T-cell (primary cell): ENCODE measurements around the gene CD96. TPM values are rescaled to one million over a fixed set of nuclear protein-coding genes. Genes with fewer than 3 reads are reported as not detected.

Experiments used
- ATAC-seq, 4 experiments: fragments of 200-7000 bp in 3 of 4; fragments of 150-1000 bp in 1 of 4; cut with Tn5 transposase; replicated peaks in 1 of 4; 1 replicate in 3 of 4; 2 replicates in 1 of 4; pipeline ENCODE4 v1.10.0; 2021; ENCODE audit warnings: moderate library complexity in 3 of 4, mild to moderate bottlenecking in 2 of 4, moderate number of reproducible peaks in 1 of 4
- CTCF ChIA-PET, 2 donors: fragments of 300-600 bp; sonication (Branson Sonifier 250); formaldehyde crosslinking; loops; one replicate each; lab custom pipeline; 2022; ENCODE audit warnings: antibody characterized with exemption in 2 of 2; lab: Charles Lee
- POLR2A ChIA-PET, 2 donors: fragments of 300-600 bp; sonication (Branson Sonifier 250); formaldehyde crosslinking; loops; one replicate each; lab custom pipeline; 2022; ENCODE audit warnings: antibody characterized with exemption in 2 of 2; lab: Charles Lee
- DNase-seq, 35 experiments: peaks; one replicate each; pipeline versions ENCODE4 v3.0.0 to v3.0.0-alpha.2; 2013 to 2023
- H3K27ac ChIP-seq: one replicate; pipeline ENCODE4 v1.5.1; 2013; ENCODE audit warnings: low read length
- H3K27me3 ChIP-seq, 2 experiments: replicated peaks in 1 of 2; 1 replicate in 1 of 2; 2 replicates in 1 of 2; pipeline versions ENCODE4 v1.6.1 to v1.7.0; 2013; ENCODE audit warnings: low read length in 1 of 2, mixed read lengths in 1 of 2; ENCODE audit not compliant: control insufficient read depth in 2 of 2, insufficient read depth in 2 of 2; ENCODE audit errors: extremely low read depth in 1 of 2
- H3K36me3 ChIP-seq, 2 donors: 1 replicate in 1 of 2; 2 replicates in 1 of 2; pipeline versions ENCODE4 v1.6.1 to v1.7.0; 2013; ENCODE audit warnings: low read length in 1 of 2; ENCODE audit not compliant: control insufficient read depth in 2 of 2, insufficient read depth in 1 of 2; ENCODE audit errors: extremely low read depth in 1 of 2
- H3K4me1 ChIP-seq, 2 experiments: 1 replicate in 1 of 2; 2 replicates in 1 of 2; pipeline versions ENCODE4 v1.6.1 to v1.7.0; 2013; ENCODE audit warnings: low read length in 2 of 2, mixed read lengths in 1 of 2; ENCODE audit not compliant: insufficient read depth in 2 of 2, control insufficient read depth in 1 of 2; ENCODE audit errors: extremely low read depth in 1 of 2
- H3K4me3 ChIP-seq, 2 donors: 1 replicate in 1 of 2; 2 replicates in 1 of 2; pipeline versions ENCODE4 v1.5.1 to v1.7.0; 2013; ENCODE audit warnings: mild to moderate bottlenecking in 2 of 2, low read length in 1 of 2, moderate library complexity in 1 of 2; ENCODE audit not compliant: control insufficient read depth in 1 of 2; ENCODE audit errors: extremely low read depth in 1 of 2
- H3K9me3 ChIP-seq: 2 replicates; pipeline ENCODE4 v1.7.0; 2013
- H3K27ac Mint-ChIP-seq, 2 donors: one replicate each; pipeline ENCODE4 v1.8.0; 2020 to 2021; ENCODE audit warnings: mild to moderate bottlenecking in 2 of 2, mixed read lengths in 2 of 2
- H3K27me3 Mint-ChIP-seq, 2 donors: one replicate each; pipeline ENCODE4 v1.8.0; 2021 to 2022; ENCODE audit warnings: mixed read lengths in 2 of 2
- H3K36me3 Mint-ChIP-seq: one replicate; pipeline ENCODE4 v1.8.0; 2021; ENCODE audit warnings: mixed read lengths
- H3K4me1 Mint-ChIP-seq, 3 donors: one replicate each; pipeline ENCODE4 v1.8.0; 2020 to 2022; ENCODE audit warnings: mixed read lengths in 3 of 3, mild to moderate bottlenecking in 1 of 3
- H3K4me3 Mint-ChIP-seq, 3 donors: one replicate each; pipeline ENCODE4 v1.8.0; 2020 to 2022; ENCODE audit warnings: mild to moderate bottlenecking in 3 of 3, mixed read lengths in 3 of 3, moderate library complexity in 3 of 3
- H3K9me3 Mint-ChIP-seq, 3 donors: one replicate each; pipeline ENCODE4 v1.8.0; 2020 to 2022; ENCODE audit warnings: mixed read lengths in 3 of 3
- WGBS: methylation state at CpG from one replicate; pipeline ENCODE4 v1.1.5; 2013; ENCODE audit warnings: missing lambda C conversion rate; ENCODE audit not compliant: insufficient coverage; 5-methylcytosine and 5-hydroxymethylcytosine counted together
- total RNA-seq, 35 experiments: library from RNA in 6 of 35; stranded (reverse) in 6 of 35; fragments of 120-200 nt in 1 of 35; gene quantifications; one replicate each; pipeline versions ENCODE4 v1.2.1 to v1.2.4 and lab custom pipeline; 2013 to 2026

Gene CD96
- total RNA-seq, 5 donors from 2014 or later (not counting 1 experiment from before 2014, with no cell fraction given), result 183 to 229 (median 203) TPM

DNA sequence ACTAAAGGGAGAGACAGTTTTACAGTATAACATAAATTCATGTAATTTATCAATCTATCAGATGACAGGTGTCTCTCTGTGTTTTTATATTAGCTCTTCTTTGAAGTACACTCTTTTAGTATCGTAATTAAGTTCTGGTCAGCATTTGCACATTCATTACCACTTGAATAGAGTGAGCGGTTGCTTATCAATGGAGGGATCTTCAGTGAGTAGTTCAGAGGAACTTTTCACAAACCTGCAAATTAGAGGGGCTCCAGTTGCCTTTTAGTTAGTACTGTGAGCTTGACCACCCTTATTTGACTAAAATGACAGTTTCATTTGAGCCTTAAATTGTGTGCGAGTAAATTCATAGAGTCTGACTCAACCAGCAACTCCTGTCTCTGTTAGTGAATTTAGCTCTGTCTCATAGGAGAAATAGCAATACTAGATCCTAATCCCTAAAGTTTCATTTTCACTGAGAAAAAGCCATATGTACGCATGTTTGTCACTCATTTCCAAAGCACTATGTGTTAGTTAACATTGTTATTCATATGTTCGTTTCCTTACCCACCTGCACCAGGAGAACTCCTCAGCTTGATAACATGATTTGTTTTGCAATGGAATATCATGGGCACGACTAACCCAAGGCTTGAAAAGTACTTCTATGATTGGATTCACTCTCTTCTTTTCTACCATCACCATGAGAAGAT, 110.6 kb downstream of the CD96 start:
- H3K4me1 ChIP-seq, result no peaks in the 10 kb centered on the region
- H3K9me3 Mint-ChIP-seq, result peaks cover 0 to 7% (median 0%) of the 10 kb centered on the region in 3 donors
- H3K27me3 ChIP-seq, result no peaks in the 10 kb centered on the region
- ATAC-seq, result no peak
- POLR2A ChIA-PET, result no interaction called here
- CTCF ChIA-PET, result interaction anchor here in 1 of 2 donors (1.0 kb wide), 1 partner anchor 40 kb away, joined by 3 read pairs; no protein-coding TSS in a partner anchor
- peak overlapping the region; percentile 13 to 39 for H3K27ac Mint-ChIP-seq
- H3K4me1 Mint-ChIP-seq, result peaks cover 11 to 21% (median 12%) of the 10 kb centered on the region in 3 donors
- no peak overlapping the region for H3K27ac ChIP-seq
- 100% methylated on average over 1 of the region's 6 CpGs for WGBS
- H3K4me3 ChIP-seq, result no peak overlapping the region
- H3K27me3 Mint-ChIP-seq, result no peaks in the 10 kb centered on the region
- peaks cover 78% of the 10 kb centered on the region for H3K36me3 Mint-ChIP-seq
- H3K36me3 ChIP-seq, result peaks cover 15 to 72% of the 10 kb centered on the region in 2 donors
- no peak overlapping the region for H3K4me3 Mint-ChIP-seq
- no peak for DNase-seq
- H3K9me3 ChIP-seq, result peaks cover 2% of the 10 kb centered on the region

DNA sequence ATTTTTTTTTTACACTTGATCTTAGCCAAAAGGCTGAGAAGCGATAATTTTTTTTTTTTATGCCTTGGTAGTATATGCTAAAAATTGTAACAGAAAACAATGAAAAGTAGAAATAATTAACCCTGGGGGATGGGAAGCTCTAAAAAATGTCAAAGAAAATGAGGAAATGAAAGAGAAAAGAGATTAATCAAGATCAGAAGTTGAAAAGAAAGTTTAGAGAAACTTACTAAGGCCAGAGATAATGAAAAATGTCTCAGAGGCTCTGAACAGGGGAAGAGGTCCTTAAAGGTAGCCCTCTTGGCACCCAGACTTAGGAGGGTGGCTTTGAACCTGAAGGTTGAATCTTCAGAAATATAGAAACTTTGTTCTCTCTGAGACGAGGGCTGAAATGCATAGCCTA, 111.8 kb downstream of the CD96 start:
- CTCF ChIA-PET, result interaction anchor here in 1 of 2 donors (0.6 to 1.0 kb wide), 3 partner anchors 18 to 1085 kb away, joined by 3 read pairs; no protein-coding TSS in a partner anchor
- Histone ChIP-seq H3K27me3 (no peaks in the 10 kb centered on the region), H3K27ac (no peak overlapping the region), H3K4me3 (no peak overlapping the region), H3K9me3 (peaks cover 2% of the 10 kb centered on the region), H3K4me1 (no peaks in the 10 kb centered on the region), H3K36me3 (peaks cover 15 to 63% of the 10 kb centered on the region in 2 donors)
- no peaks in the 10 kb centered on the region for H3K27me3 Mint-ChIP-seq
- peaks cover under 1 to 14% (median 5%) of the 10 kb centered on the region in 3 donors for H3K9me3 Mint-ChIP-seq
- peaks cover 5 to 18% (median 6%) of the 10 kb centered on the region in 3 donors for H3K4me1 Mint-ChIP-seq
- peak overlapping the region in 1 of 2 donors; percentile 73 for H3K27ac Mint-ChIP-seq
- DNase-seq (no peak), ATAC-seq (no peak)
- peak overlapping the region in 1 of 3 donors; percentile 0 for H3K4me3 Mint-ChIP-seq
- POLR2A ChIA-PET, result interaction anchor here in 1 of 2 donors (0.6 kb wide), 1 partner anchor 426 kb away, joined by 3 read pairs; no protein-coding TSS in a partner anchor
- 100% methylated on average over 1 of the region's 2 CpGs for WGBS
- H3K36me3 Mint-ChIP-seq, result peaks cover 79% of the 10 kb centered on the region

DNA sequence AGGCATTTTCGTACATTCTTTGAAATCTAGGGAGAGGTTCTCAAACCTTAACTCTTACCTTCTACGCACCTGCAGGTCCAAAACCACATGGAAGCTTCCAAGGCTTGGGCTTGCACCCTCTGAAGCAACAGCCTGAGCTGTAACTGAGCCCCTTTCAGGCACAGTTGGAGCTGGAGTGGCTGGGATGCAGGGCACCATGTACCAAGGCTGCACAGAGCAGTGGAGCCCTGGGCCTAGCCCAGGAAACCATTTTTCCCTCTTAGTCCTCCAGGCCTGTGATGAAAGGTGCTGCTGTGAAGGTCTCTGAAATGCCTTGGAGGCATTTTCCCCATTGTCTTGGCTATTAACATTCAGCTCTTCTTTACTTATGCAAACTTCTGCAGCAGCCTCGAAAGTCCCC, 120.0 kb downstream of the CD96 start:
- ATAC-seq (no peak), DNase-seq (no peak)
- Mint-ChIP-seq H3K4me3 (no peak overlapping the region), H3K27me3 (no peaks in the 10 kb centered on the region), H3K27ac (no peak overlapping the region), H3K4me1 (peaks cover 17 to 18% (median 17%) of the 10 kb centered on the region in 3 donors), H3K36me3 (peaks cover 79% of the 10 kb centered on the region), H3K9me3 (peaks cover 24 to 43% (median 27%) of the 10 kb centered on the region in 3 donors)
- peaks cover 11 to 14% of the 10 kb centered on the region in 2 donors for H3K36me3 ChIP-seq
- 100% methylated on average over 1 of the region's 3 CpGs for WGBS
- H3K4me3 ChIP-seq, result peak overlapping the region in 1 of 2 donors; percentile 23
- H3K27me3 ChIP-seq, result no peaks in the 10 kb centered on the region
- CTCF ChIA-PET, result no interaction called here
- H3K9me3 ChIP-seq, result no peaks in the 10 kb centered on the region
- no peak overlapping the region for H3K27ac ChIP-seq
- POLR2A ChIA-PET, result no interaction called here
- peaks cover 4 to 12% of the 10 kb centered on the region in 2 experiments for H3K4me1 ChIP-seq

DNA sequence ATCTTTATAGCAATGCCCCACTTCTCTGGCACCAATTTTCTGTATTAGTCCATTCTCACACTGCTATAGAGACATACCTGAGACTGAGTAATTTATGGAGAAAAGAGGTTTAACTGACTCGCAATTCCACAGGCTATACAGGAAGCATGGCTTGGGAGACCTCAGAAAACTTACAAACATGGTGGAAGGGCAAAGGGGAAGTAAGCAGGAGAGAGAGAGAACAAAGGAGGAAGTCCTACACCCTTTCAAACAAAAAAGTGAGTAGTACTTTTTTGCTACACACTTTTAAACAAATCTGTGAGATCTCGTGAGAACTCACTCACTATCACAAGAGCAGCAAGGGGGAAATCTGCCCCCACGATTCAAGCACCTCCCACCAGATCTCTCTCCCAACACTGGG, 120.9 kb downstream of the CD96 start:
- H3K9me3 ChIP-seq, result no peaks in the 10 kb centered on the region
- ATAC-seq, result no peak

DNA sequence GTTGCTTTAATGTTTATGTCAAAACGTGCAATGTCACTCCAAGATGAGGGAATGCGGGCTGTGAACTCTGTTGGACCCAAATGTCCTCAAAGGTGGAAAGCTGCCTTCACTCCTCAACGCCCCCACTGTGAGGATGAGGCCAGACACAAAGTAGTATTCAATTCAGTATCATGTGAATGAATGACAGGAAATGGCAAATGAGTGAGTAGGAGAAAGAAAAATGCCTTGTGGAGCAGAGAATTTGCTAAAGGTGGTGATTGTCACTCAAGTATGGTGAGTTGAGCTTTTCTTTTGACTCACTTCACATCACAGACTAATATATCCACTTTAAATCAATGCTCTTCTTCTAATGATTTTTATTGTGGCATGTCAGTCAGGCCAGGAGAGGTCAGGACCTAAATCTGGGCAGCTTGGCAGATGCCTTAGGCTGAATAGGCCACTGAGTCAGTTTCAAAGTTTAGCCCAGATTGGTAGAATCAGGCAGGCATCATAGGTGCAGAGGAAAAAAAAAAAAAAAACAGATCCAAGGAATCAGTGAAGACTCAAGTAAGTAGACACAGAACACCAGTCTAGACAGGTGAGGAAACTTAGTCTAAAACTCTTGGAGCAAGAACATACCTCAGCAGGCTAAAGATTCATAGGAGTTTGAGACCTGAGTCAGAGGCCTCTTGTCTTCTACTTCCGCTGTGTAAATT, 124.2 kb downstream of the CD96 start:
- peaks cover 11 to 18% (median 17%) of the 10 kb centered on the region in 3 donors for H3K9me3 Mint-ChIP-seq
- Histone ChIP-seq H3K27me3 (no peaks in the 10 kb centered on the region), H3K4me1 (peaks cover 26 to 33% of the 10 kb centered on the region in 2 experiments), H3K36me3 (peaks cover 7 to 11% of the 10 kb centered on the region in 2 donors), H3K27ac (peak overlapping the region; percentile 87), H3K4me3 (no peak overlapping the region), H3K9me3 (no peaks in the 10 kb centered on the region)
- ChIA-PET POLR2A (interaction anchor here in 1 of 2 donors (0.7 kb wide), 1 partner anchor 356 kb away, joined by 3 read pairs; no protein-coding TSS in a partner anchor), CTCF (interaction anchor here (0.8 to 4.9 kb wide), 6 partner anchors 18 to 311 kb away, joined by 3 to 40 read pairs (median 10); partner anchors contain the start of gene ABHD10 (in 1 of the 2))
- WGBS, result no CpG with 5 or more reads among the region's 4 CpGs
- DNase-seq, result no peak
- peak overlapping the region in 1 of 3 donors; percentile 44 for H3K4me3 Mint-ChIP-seq
- H3K27me3 Mint-ChIP-seq, result no peaks in the 10 kb centered on the region
- H3K4me1 Mint-ChIP-seq, result peaks cover 42 to 51% (median 45%) of the 10 kb centered on the region in 3 donors
- peak overlapping the region; percentile 85 to 92 for H3K27ac Mint-ChIP-seq
- ATAC-seq, result no peak
- peaks cover 40% of the 10 kb centered on the region for H3K36me3 Mint-ChIP-seq

More for the DNA sequence above, 120.9 kb downstream of the CD96 start:
- H3K4me3 Mint-ChIP-seq, result no peak overlapping the region
- H3K27me3 ChIP-seq, result no peaks in the 10 kb centered on the region
- H3K27ac ChIP-seq, result no peak overlapping the region
- CTCF ChIA-PET, result no interaction called here
- H3K4me1 ChIP-seq, result peaks cover 11 to 18% of the 10 kb centered on the region in 2 experiments
- peaks cover 11 to 14% of the 10 kb centered on the region in 2 donors for H3K36me3 ChIP-seq
- WGBS, result 100% methylated on average over 1 of the region's 3 CpGs
- no peak for DNase-seq
- POLR2A ChIA-PET, result no interaction called here
- H3K27me3 Mint-ChIP-seq, result no peaks in the 10 kb centered on the region
- H3K27ac Mint-ChIP-seq, result peak overlapping the region in 1 of 2 donors; percentile 7
- H3K4me1 Mint-ChIP-seq, result peaks cover 25 to 27% (median 25%) of the 10 kb centered on the region in 3 donors
- no peak overlapping the region for H3K4me3 ChIP-seq
- H3K36me3 Mint-ChIP-seq, result peaks cover 73% of the 10 kb centered on the region
- peaks cover 24 to 37% (median 27%) of the 10 kb centered on the region in 3 donors for H3K9me3 Mint-ChIP-seq

DNA sequence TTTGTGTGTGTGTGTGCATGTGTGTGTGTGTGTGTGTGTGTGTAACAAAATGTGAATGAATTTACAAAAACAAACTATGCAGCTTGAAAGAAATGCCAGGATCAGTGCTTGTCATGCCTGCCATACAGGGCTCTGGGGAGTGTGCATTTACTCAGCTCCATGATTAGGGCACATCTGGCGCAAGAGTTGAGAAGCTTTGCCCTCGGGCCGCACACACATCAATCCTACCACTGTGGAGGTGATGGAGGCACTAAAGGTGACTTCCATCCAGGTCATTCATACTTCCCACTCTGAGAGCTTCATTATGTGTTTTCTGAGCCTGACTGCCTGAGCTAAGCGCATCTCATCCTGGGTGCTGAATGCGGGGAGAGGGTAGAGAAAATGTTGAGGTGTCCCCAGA, 125.2 kb downstream of the CD96 start:
- CTCF ChIA-PET, result interaction anchor here (0.8 to 6.0 kb wide), 13 partner anchors 24 to 330 kb away, joined by 3 to 69 read pairs (median 7); partner anchors contain the start of gene ABHD10 (in 1 of the 2)
- Mint-ChIP-seq H3K4me3 (peak overlapping the region; percentile 63 to 68 (median 64)), H3K9me3 (peaks cover 9 to 13% (median 11%) of the 10 kb centered on the region in 3 donors), H3K4me1 (peaks cover 52 to 58% (median 52%) of the 10 kb centered on the region in 3 donors), H3K27ac (peak overlapping the region; percentile 85 to 92), H3K36me3 (peaks cover 31% of the 10 kb centered on the region), H3K27me3 (no peaks in the 10 kb centered on the region)
- no peaks in the 10 kb centered on the region for H3K9me3 ChIP-seq
- POLR2A ChIA-PET, result interaction anchor here (0.6 to 0.7 kb wide), 2 partner anchors 112 to 357 kb away, joined by 3 read pairs; no protein-coding TSS in a partner anchor
- ATAC-seq (no peak), DNase-seq (no peak)
- H3K4me1 ChIP-seq, result peaks cover 28 to 42% of the 10 kb centered on the region in 2 experiments
- no peaks in the 10 kb centered on the region for H3K27me3 ChIP-seq
- peaks cover 0 to 6% of the 10 kb centered on the region in 2 donors for H3K36me3 ChIP-seq
- peak overlapping the region in 1 of 2 donors; percentile 32 for H3K4me3 ChIP-seq
- WGBS, result no CpG with 5 or more reads among the region's 5 CpGs
- H3K27ac ChIP-seq, result peak overlapping the region; percentile 87
